NCI-H1417 (cell line): Measurements from ENCODE around the gene UBASH3A.

Experiments
- DNase-seq, 3 experiments: peaks; one replicate each; lab custom pipeline; 2025; lab: John Stamatoyannopoulos, UW

UBASH3A gene

GRCh38 chr21:42374457-42374856, 29.2 kb upstream of the UBASH3A start:
- no peak for DNase-seq

GRCh38 chr21:42374864-42375499, 28.7 kb upstream of the UBASH3A start:
- DNase-seq: peak in 2 of 3 experiments; percentile 24 to 50

GRCh38 chr21:42375506-42375905, 28.2 kb upstream of the UBASH3A start:
- DNase-seq: no peak

GRCh38 chr21:42375966-42376337, 27.8 kb upstream of the UBASH3A start:
- no peak for DNase-seq

- DNase-seq: no peak
These were observed 27.2 kb upstream of the UBASH3A start for GRCh38 chr21:42376338-42376982.

- no peak for DNase-seq
These were observed 26.3 kb upstream of the UBASH3A start for GRCh38 chr21:42377211-42377950.

- no peak for DNase-seq
These were observed 25.8 kb upstream of the UBASH3A start for GRCh38 chr21:42377951-42378340.

GRCh38 chr21:42378418-42378817, 25.3 kb upstream of the UBASH3A start:
- no peak for DNase-seq

- no peak for DNase-seq
These were observed 24.1 kb upstream of the UBASH3A start for GRCh38 chr21:42379426-42380215.

GRCh38 chr21:42381347-42381984, 22.2 kb upstream of the UBASH3A start:
- peak; percentile 25 to 82 (median 50) for DNase-seq

- DNase-seq: no peak
These were observed 20.8 kb upstream of the UBASH3A start for GRCh38 chr21:42382915-42383314.

- no peak for DNase-seq
These were observed 20.4 kb upstream of the UBASH3A start for GRCh38 chr21:42383331-42383730.

- peak in 1 of 3 experiments; percentile 23 for DNase-seq
These were observed 19.4 kb upstream of the UBASH3A start for GRCh38 chr21:42384156-42384945.

GRCh38 chr21:42384989-42385388, 18.7 kb upstream of the UBASH3A start:
- DNase-seq: no peak

GRCh38 chr21:42385619-42386018, 18.1 kb upstream of the UBASH3A start:
- no peak for DNase-seq

GRCh38 chr21:42386034-42386591, 17.6 kb upstream of the UBASH3A start:
- DNase-seq: no peak

GRCh38 chr21:42387164-42387563, 16.5 kb upstream of the UBASH3A start:
- no peak for DNase-seq

- no peak for DNase-seq
These were observed 15.8 kb upstream of the UBASH3A start for GRCh38 chr21:42387843-42388340.

- DNase-seq: no peak
These were observed 14.8 kb upstream of the UBASH3A start for GRCh38 chr21:42388740-42389448.

GRCh38 chr21:42389449-42389835, 14.3 kb upstream of the UBASH3A start:
- DNase-seq: peak in 1 of 3 experiments; percentile 62
